ENCODE results near the gene NMNAT1. TPM values are rescaled to one million over a fixed set of nuclear protein-coding genes. Genes with fewer than 3 reads are reported as not detected.

The NMNAT1 gene
- total RNA-seq, 1 experiment from 2014 or later: 8.6 TPM

DNA sequence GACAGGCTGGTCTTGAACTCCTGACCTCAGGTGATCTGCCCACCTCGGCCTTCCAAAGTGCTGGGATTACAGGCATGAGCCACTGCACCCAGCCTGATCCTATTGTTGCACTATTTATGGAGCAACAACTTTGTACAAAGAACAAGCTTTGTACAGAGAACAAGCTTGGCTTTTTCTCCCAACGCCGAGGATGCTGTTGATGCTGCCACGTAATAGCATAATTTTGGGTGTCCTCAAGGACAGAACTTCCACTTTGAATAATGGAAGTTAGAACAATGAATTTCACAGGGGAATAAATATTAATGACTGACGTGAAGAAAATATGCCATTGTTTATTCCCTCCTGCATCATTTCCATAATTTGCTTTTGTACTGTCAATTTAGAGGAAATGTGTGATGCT, 41.0 kb downstream of the NMNAT1 start:
- TF ChIP-seq SRF (IDR thresholded peaks at IDR 0.05; ENCODE audit: low read depth) (no peak), POLR2A (IDR thresholded peaks at IDR 0.05; ENCODE audit: borderline replicate concordance, extremely low read depth, insufficient read depth, insufficient read length) (no peak), POLR2AphosphoS5 (IDR thresholded peaks at IDR 0.05; ENCODE audit: low read depth, low read length) (no peak), FOSL1 (IDR thresholded peaks at IDR 0.05; ENCODE audit: low read depth) (no peak), CBX3 (IDR thresholded peaks at IDR 0.05; ENCODE audit: low read depth) (no peak), ZFX (IDR thresholded peaks at IDR 0.05) (no peak), SP1 (IDR thresholded peaks at IDR 0.05; ENCODE audit: low read depth) (no peak)
- TF ChIP-seq, protein P1, sequence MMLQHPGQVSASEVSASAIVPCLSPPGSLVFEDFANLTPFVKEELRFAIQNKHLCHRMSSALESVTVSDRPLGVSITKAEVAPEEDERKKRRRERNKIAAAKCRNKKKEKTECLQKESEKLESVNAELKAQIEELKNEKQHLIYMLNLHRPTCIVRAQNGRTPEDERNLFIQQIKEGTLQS (IDR thresholded peaks at IDR 0.05): no peak

DNA sequence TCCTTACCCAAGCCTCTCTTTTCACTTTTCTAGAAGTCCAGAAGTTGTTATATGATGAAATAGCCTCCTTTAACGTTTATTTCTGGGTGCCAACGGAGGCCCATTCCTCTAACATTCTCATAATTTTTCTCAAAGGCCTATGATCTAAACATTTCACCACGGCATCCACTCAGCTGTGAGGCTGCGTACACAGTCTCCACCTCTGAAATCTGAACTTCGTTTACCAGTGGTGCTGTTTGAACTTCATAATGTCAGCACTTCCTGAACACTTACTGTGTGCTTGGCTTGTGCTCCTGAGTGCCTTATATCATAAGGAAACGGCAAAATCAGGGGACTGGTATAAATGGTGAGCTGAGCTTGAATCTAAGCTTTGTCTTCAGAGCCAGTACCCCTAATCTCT, 41.7 kb downstream of the NMNAT1 start:
- intact Hi-C loops (cut with micrococcal nuclease): no loop called here
- RAD21 ChIA-PET (ENCODE audit: low non-redundant PET in 1 of 2, low total read pairs in 2 of 2, uncharacterized antibody in 2 of 2, unreplicated experiment in 2 of 2): no interaction called here
- no peaks in the 10 kb centered on the region for H3K79me2 ChIP-seq (ENCODE audit: insufficient read depth, low read length)
- H3K27ac ChIP-seq (ENCODE audit: low read depth, low read length): no peak overlapping the region
- H3K4me2 ChIP-seq (ENCODE audit: low read length): no peak overlapping the region
- CTCF ChIA-PET: no interaction called here
- H4K20me1 ChIP-seq (ENCODE audit: insufficient read depth): no peaks in the 10 kb centered on the region
- POLR2A ChIA-PET: no interaction called here
- H3K4me3 ChIP-seq (replicated peaks in 1 of 2; ENCODE audit: low read depth in 1 of 2, low read length in 2 of 2): no peak overlapping the region
- no peak for ATAC-seq
- BruUV-seq (replicated peaks): no TSS peak
- DNase-seq (ENCODE audit: low read depth, low spot score): no peak
- no peak overlapping the region for H3K9ac ChIP-seq (ENCODE audit: low read length)
- H3K9me2 ChIP-seq (ENCODE audit: insufficient read depth): no peaks in the 10 kb centered on the region
- H3K4me1 ChIP-seq (ENCODE audit: control insufficient read depth in 1 of 2, insufficient read depth in 2 of 2, low read length in 2 of 2): no peaks in the 10 kb centered on the region
- peaks cover 0 to 6% of the 10 kb centered on the region in 2 experiments; a peak in 1 of 4 replicates for H3K36me3 ChIP-seq (ENCODE audit: control insufficient read depth in 1 of 2, insufficient read depth in 2 of 2, low read length in 2 of 2)
- no peaks in the 10 kb centered on the region for H3K27me3 ChIP-seq (ENCODE audit: insufficient read depth, low read length)
- TF ChIP-seq, protein P2, sequence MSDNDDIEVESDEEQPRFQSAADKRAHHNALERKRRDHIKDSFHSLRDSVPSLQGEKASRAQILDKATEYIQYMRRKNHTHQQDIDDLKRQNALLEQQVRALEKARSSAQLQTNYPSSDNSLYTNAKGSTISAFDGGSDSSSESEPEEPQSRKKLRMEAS (IDR thresholded peaks at IDR 0.05): no peak
- TF ChIP-seq, protein P3, sequence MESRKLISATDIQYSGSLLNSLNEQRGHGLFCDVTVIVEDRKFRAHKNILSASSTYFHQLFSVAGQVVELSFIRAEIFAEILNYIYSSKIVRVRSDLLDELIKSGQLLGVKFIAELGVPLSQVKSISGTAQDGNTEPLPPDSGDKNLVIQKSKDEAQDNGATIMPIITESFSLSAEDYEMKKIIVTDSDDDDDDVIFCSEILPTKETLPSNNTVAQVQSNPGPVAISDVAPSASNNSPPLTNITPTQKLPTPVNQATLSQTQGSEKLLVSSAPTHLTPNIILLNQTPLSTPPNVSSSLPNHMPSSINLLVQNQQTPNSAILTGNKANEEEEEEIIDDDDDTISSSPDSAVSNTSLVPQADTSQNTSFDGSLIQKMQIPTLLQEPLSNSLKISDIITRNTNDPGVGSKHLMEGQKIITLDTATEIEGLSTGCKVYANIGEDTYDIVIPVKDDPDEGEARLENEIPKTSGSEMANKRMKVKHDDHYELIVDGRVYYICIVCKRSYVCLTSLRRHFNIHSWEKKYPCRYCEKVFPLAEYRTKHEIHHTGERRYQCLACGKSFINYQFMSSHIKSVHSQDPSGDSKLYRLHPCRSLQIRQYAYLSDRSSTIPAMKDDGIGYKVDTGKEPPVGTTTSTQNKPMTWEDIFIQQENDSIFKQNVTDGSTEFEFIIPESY (IDR thresholded peaks at IDR 0.05; ENCODE audit: extremely low read depth, insufficient replicate concordance, low read length): no peak
- TF ChIP-seq JUND (IDR thresholded peaks at IDR 0.05): no peak
- TF ChIP-seq SP1 (IDR thresholded peaks at IDR 0.05; ENCODE audit: low read depth): no peak
- no peak for TF ChIP-seq TCF7L2 (IDR thresholded peaks at IDR 0.05; ENCODE audit: borderline replicate concordance, extremely low read depth, insufficient read depth, insufficient read length)
- TF ChIP-seq ZFX (IDR thresholded peaks at IDR 0.05): no peak
- TF ChIP-seq EZH2phosphoT487 (IDR thresholded peaks at IDR 0.05; ENCODE audit: borderline replicate concordance): no peak
- no peak for TF ChIP-seq YY1 (IDR thresholded peaks at IDR 0.05; ENCODE audit: extremely low read depth, insufficient replicate concordance, low read depth, low read length)
- TF ChIP-seq ELF1 (IDR thresholded peaks at IDR 0.05; ENCODE audit: borderline replicate concordance, low read depth): no peak
- no peak for TF ChIP-seq EZH2 (IDR thresholded peaks at IDR 0.05)
- TF ChIP-seq CBX3 (IDR thresholded peaks at IDR 0.05; ENCODE audit: low read depth): no peak
- TF ChIP-seq SRF (IDR thresholded peaks at IDR 0.05; ENCODE audit: low read depth): no peak
- no peak for TF ChIP-seq CEBPB (IDR thresholded peaks at IDR 0.05; ENCODE audit: low read depth)
- TF ChIP-seq, protein P1 (IDR thresholded peaks at IDR 0.05): no peak
- H3K9me3 ChIP-seq (ENCODE audit: control insufficient read depth in 1 of 2, insufficient read depth in 1 of 2, low read depth in 1 of 2, low read length in 2 of 2): no peaks in the 10 kb centered on the region
- H2AFZ ChIP-seq (ENCODE audit: low read depth, low read length, poor library complexity, severe bottlenecking): no peak overlapping the region

More for the DNA sequence above, 41.0 kb downstream of the NMNAT1 start:
- Histone ChIP-seq H3K27ac (ENCODE audit: low read depth, low read length) (no peak overlapping the region), H3K9me3 (ENCODE audit: control insufficient read depth in 1 of 2, insufficient read depth in 1 of 2, low read depth in 1 of 2, low read length in 2 of 2) (no peaks in the 10 kb centered on the region), H3K4me2 (ENCODE audit: low read length) (no peak overlapping the region), H3K4me1 (ENCODE audit: control insufficient read depth in 1 of 2, insufficient read depth in 2 of 2, low read length in 2 of 2) (no peaks in the 10 kb centered on the region), H3K36me3 (ENCODE audit: control insufficient read depth in 1 of 2, insufficient read depth in 2 of 2, low read length in 2 of 2) (peaks cover 0 to 6% of the 10 kb centered on the region in 2 experiments; a peak in 1 of 4 replicates), H4K20me1 (ENCODE audit: insufficient read depth) (no peaks in the 10 kb centered on the region), H3K27me3 (ENCODE audit: insufficient read depth, low read length) (no peaks in the 10 kb centered on the region), H3K79me2 (ENCODE audit: insufficient read depth, low read length) (no peaks in the 10 kb centered on the region), H3K9me2 (ENCODE audit: insufficient read depth) (no peaks in the 10 kb centered on the region), H3K4me3 (replicated peaks in 1 of 2; ENCODE audit: low read depth in 1 of 2, low read length in 2 of 2) (no peak overlapping the region), H3K9ac (ENCODE audit: low read length) (no peak overlapping the region), H2AFZ (ENCODE audit: low read depth, low read length, poor library complexity, severe bottlenecking) (no peak overlapping the region)
- CTCF ChIA-PET: no interaction called here
- intact Hi-C loops (cut with micrococcal nuclease): no loop called here
- no TSS peak for BruUV-seq (replicated peaks)
- no peak for ATAC-seq
- RAD21 ChIA-PET (ENCODE audit: low non-redundant PET in 1 of 2, low total read pairs in 2 of 2, uncharacterized antibody in 2 of 2, unreplicated experiment in 2 of 2): no interaction called here
- no peak for DNase-seq (ENCODE audit: low read depth, low spot score)
- POLR2A ChIA-PET: no interaction called here

Measured in HCT116 (cell line).